HG02759 (cell line): Measurements from ENCODE around the gene LRRC51.
"Not testable (repeated sequence)": the region's sequence is repeated elsewhere in the genome, so short reads cannot be mapped to it uniquely, and the experiment has no call there.

Source experiments
- ATAC-seq: cut with Tn5 transposase; IDR thresholded peaks from one replicate; pipeline ENCODE4 v1.9.1; 2021; ENCODE audit warnings: mild to moderate bottlenecking, moderate library complexity; ENCODE audit not compliant: unreplicated experiment

Gene LRRC51

GRCh38 chr11:72138821-72139390 lies 58.3 kb downstream of the LRRC51 start:
- no peak for ATAC-seq

- no peak for ATAC-seq
Measured at GRCh38 chr11:72139500-72139899, 58.9 kb downstream of the LRRC51 start.

- ATAC-seq = no peak
Measured at GRCh38 chr11:72140661-72141060, 60.0 kb downstream of the LRRC51 start.

DNA sequence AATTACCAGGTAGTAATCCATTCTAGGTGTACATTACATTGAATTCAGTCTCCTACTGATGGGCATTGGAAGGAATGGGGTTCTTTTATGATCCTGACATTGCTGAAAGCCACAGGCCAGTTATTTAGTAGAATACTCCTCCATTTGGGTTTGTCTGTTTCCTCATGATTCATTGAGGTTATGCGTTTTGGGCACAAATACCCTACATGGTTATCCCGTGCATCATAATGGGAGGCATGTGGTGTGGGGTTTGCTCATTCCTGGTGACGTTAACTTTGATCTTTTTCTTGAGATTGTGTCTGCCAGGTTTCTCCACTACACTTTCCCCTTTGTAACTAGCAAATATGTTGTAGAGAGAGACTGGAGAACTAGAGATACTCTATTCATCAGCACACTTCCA lies 60.4 kb downstream of the LRRC51 start:
- no peak for ATAC-seq

GRCh38 chr11:72142086-72142485 lies 61.4 kb downstream of the LRRC51 start:
- ATAC-seq = not testable (repeated sequence)

DNA sequence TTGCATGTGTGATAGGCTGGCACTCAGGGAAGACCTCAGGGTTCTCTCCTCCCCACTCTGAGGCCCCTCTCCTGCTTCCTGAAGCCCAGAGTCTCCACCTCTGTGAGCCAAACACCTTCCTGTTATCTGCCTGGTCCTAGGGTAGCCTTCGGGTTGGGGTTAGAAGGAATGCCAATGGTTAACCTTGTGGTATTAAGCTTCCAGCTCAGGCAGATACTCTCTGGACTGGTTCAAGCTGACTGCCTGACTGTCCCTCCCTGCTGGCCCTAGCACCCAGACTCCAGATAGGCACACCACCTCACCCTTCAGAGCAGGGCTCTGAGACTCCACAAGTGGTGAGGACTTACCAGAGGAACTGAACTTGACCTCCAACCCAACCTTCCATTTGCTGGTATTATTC lies 61.9 kb downstream of the LRRC51 start:
- not testable (repeated sequence) for ATAC-seq

GRCh38 chr11:72144807-72145565 lies 64.3 kb downstream of the LRRC51 start:
- no peak for ATAC-seq
